ENCODE data around the gene ARHGAP12.

The ARHGAP12 gene

GRCh38 chr10:31792745-31793144 lies 135.9 kb downstream of the ARHGAP12 start:
- H2AFZ ChIP-seq (ENCODE audit: low read length, unreplicated experiment): no peak overlapping the region
- H3K36me3 ChIP-seq (ENCODE audit: insufficient read depth, low read length): no peaks in the 10 kb centered on the region
- no peak overlapping the region for H3K4me3 ChIP-seq (ENCODE audit: low read depth, low read length)
- no peaks in the 10 kb centered on the region for H3K27me3 ChIP-seq (ENCODE audit: insufficient read depth, low read length)
- no peaks in the 10 kb centered on the region for H3K4me1 ChIP-seq (ENCODE audit: control insufficient read depth, insufficient read depth, low read length, unreplicated experiment)
- H3K27ac ChIP-seq (ENCODE audit: low read depth, low read length): no peak overlapping the region
- no peaks in the 10 kb centered on the region for H3K79me2 ChIP-seq (ENCODE audit: control insufficient read depth, insufficient read depth, low read length, unreplicated experiment)

- no peaks in the 10 kb centered on the region for H3K36me3 ChIP-seq (ENCODE audit: insufficient read depth, low read length)
- H3K4me3 ChIP-seq (ENCODE audit: low read depth, low read length): no peak overlapping the region
- no peak overlapping the region for H2AFZ ChIP-seq (ENCODE audit: low read length, unreplicated experiment)
- no peak overlapping the region for H3K27ac ChIP-seq (ENCODE audit: low read depth, low read length)
- H3K27me3 ChIP-seq (ENCODE audit: insufficient read depth, low read length): no peaks in the 10 kb centered on the region
- no peaks in the 10 kb centered on the region for H3K4me1 ChIP-seq (ENCODE audit: control insufficient read depth, insufficient read depth, low read length, unreplicated experiment)
- no peaks in the 10 kb centered on the region for H3K79me2 ChIP-seq (ENCODE audit: control insufficient read depth, insufficient read depth, low read length, unreplicated experiment)
Measured at GRCh38 chr10:31789555-31789954, 139.1 kb downstream of the ARHGAP12 start.

GRCh38 chr10:31782701-31783100 lies 145.9 kb downstream of the ARHGAP12 start:
- Histone ChIP-seq H3K36me3 (ENCODE audit: insufficient read depth, low read length) (no peaks in the 10 kb centered on the region), H3K27ac (ENCODE audit: low read depth, low read length) (no peak overlapping the region), H3K79me2 (ENCODE audit: control insufficient read depth, insufficient read depth, low read length, unreplicated experiment) (no peaks in the 10 kb centered on the region), H2AFZ (ENCODE audit: low read length, unreplicated experiment) (no peak overlapping the region), H3K27me3 (ENCODE audit: insufficient read depth, low read length) (no peaks in the 10 kb centered on the region), H3K4me1 (ENCODE audit: control insufficient read depth, insufficient read depth, low read length, unreplicated experiment) (no peaks in the 10 kb centered on the region), H3K4me3 (ENCODE audit: low read depth, low read length) (no peak overlapping the region)

GRCh38 chr10:31780717-31781116 lies 147.9 kb downstream of the ARHGAP12 start:
- Histone ChIP-seq H2AFZ (ENCODE audit: low read length, unreplicated experiment) (no peak overlapping the region), H3K4me3 (ENCODE audit: low read depth, low read length) (no peak overlapping the region), H3K27me3 (ENCODE audit: insufficient read depth, low read length) (no peaks in the 10 kb centered on the region), H3K4me1 (ENCODE audit: control insufficient read depth, insufficient read depth, low read length, unreplicated experiment) (no peaks in the 10 kb centered on the region), H3K27ac (ENCODE audit: low read depth, low read length) (no peak overlapping the region), H3K36me3 (ENCODE audit: insufficient read depth, low read length) (no peaks in the 10 kb centered on the region), H3K79me2 (ENCODE audit: control insufficient read depth, insufficient read depth, low read length, unreplicated experiment) (no peaks in the 10 kb centered on the region)

GRCh38 chr10:31778627-31779026 lies 150.0 kb downstream of the ARHGAP12 start:
- Histone ChIP-seq H3K27me3 (ENCODE audit: insufficient read depth, low read length) (no peaks in the 10 kb centered on the region), H3K4me1 (ENCODE audit: control insufficient read depth, insufficient read depth, low read length, unreplicated experiment) (no peaks in the 10 kb centered on the region), H2AFZ (ENCODE audit: low read length, unreplicated experiment) (no peak overlapping the region), H3K36me3 (ENCODE audit: insufficient read depth, low read length) (no peaks in the 10 kb centered on the region), H3K4me3 (ENCODE audit: low read depth, low read length) (no peak overlapping the region), H3K27ac (ENCODE audit: low read depth, low read length) (no peak overlapping the region), H3K79me2 (ENCODE audit: control insufficient read depth, insufficient read depth, low read length, unreplicated experiment) (no peaks in the 10 kb centered on the region)

GRCh38 chr10:31776159-31776558 lies 152.5 kb downstream of the ARHGAP12 start:
- Histone ChIP-seq H3K36me3 (ENCODE audit: insufficient read depth, low read length) (no peaks in the 10 kb centered on the region), H2AFZ (ENCODE audit: low read length, unreplicated experiment) (no peak overlapping the region), H3K27ac (ENCODE audit: low read depth, low read length) (no peak overlapping the region), H3K4me3 (ENCODE audit: low read depth, low read length) (no peak overlapping the region), H3K4me1 (ENCODE audit: control insufficient read depth, insufficient read depth, low read length, unreplicated experiment) (no peaks in the 10 kb centered on the region), H3K79me2 (ENCODE audit: control insufficient read depth, insufficient read depth, low read length, unreplicated experiment) (no peaks in the 10 kb centered on the region), H3K27me3 (ENCODE audit: insufficient read depth, low read length) (no peaks in the 10 kb centered on the region)

GRCh38 chr10:31774928-31775650 lies 153.5 kb downstream of the ARHGAP12 start:
- no peak overlapping the region for H3K4me3 ChIP-seq (ENCODE audit: low read depth, low read length)
- no peaks in the 10 kb centered on the region for H3K79me2 ChIP-seq (ENCODE audit: control insufficient read depth, insufficient read depth, low read length, unreplicated experiment)
- no peaks in the 10 kb centered on the region for H3K27me3 ChIP-seq (ENCODE audit: insufficient read depth, low read length)
- H3K36me3 ChIP-seq (ENCODE audit: insufficient read depth, low read length): no peaks in the 10 kb centered on the region
- no peak overlapping the region for H3K27ac ChIP-seq (ENCODE audit: low read depth, low read length)
- H2AFZ ChIP-seq (ENCODE audit: low read length, unreplicated experiment): no peak overlapping the region
- H3K4me1 ChIP-seq (ENCODE audit: control insufficient read depth, insufficient read depth, low read length, unreplicated experiment): no peaks in the 10 kb centered on the region

GRCh38 chr10:31774299-31774900 lies 154.2 kb downstream of the ARHGAP12 start:
- Histone ChIP-seq H3K36me3 (ENCODE audit: insufficient read depth, low read length) (no peaks in the 10 kb centered on the region), H2AFZ (ENCODE audit: low read length, unreplicated experiment) (no peak overlapping the region), H3K27me3 (ENCODE audit: insufficient read depth, low read length) (no peaks in the 10 kb centered on the region), H3K79me2 (ENCODE audit: control insufficient read depth, insufficient read depth, low read length, unreplicated experiment) (no peaks in the 10 kb centered on the region), H3K27ac (ENCODE audit: low read depth, low read length) (no peak overlapping the region), H3K4me1 (ENCODE audit: control insufficient read depth, insufficient read depth, low read length, unreplicated experiment) (peaks cover 1% of the 10 kb centered on the region), H3K4me3 (ENCODE audit: low read depth, low read length) (no peak overlapping the region)

- no peak overlapping the region for H3K27ac ChIP-seq (ENCODE audit: low read depth, low read length)
- no peak overlapping the region for H2AFZ ChIP-seq (ENCODE audit: low read length, unreplicated experiment)
- peaks cover 7% of the 10 kb centered on the region for H3K4me1 ChIP-seq (ENCODE audit: control insufficient read depth, insufficient read depth, low read length, unreplicated experiment)
- no peaks in the 10 kb centered on the region for H3K79me2 ChIP-seq (ENCODE audit: control insufficient read depth, insufficient read depth, low read length, unreplicated experiment)
- H3K27me3 ChIP-seq (ENCODE audit: insufficient read depth, low read length): no peaks in the 10 kb centered on the region
- H3K4me3 ChIP-seq (ENCODE audit: low read depth, low read length): no peak overlapping the region
- no peaks in the 10 kb centered on the region for H3K36me3 ChIP-seq (ENCODE audit: insufficient read depth, low read length)
Measured at GRCh38 chr10:31773749-31774298, 154.8 kb downstream of the ARHGAP12 start.

GRCh38 chr10:31771331-31771831 lies 157.2 kb downstream of the ARHGAP12 start:
- Histone ChIP-seq H3K4me3 (ENCODE audit: low read depth, low read length) (no peak overlapping the region), H2AFZ (ENCODE audit: low read length, unreplicated experiment) (no peak overlapping the region), H3K79me2 (ENCODE audit: control insufficient read depth, insufficient read depth, low read length, unreplicated experiment) (no peaks in the 10 kb centered on the region), H3K27ac (ENCODE audit: low read depth, low read length) (no peak overlapping the region), H3K4me1 (ENCODE audit: control insufficient read depth, insufficient read depth, low read length, unreplicated experiment) (peaks cover 17% of the 10 kb centered on the region), H3K27me3 (ENCODE audit: insufficient read depth, low read length) (no peaks in the 10 kb centered on the region), H3K36me3 (ENCODE audit: insufficient read depth, low read length) (no peaks in the 10 kb centered on the region)
